ENCODE measurements around the gene GPR39.
A peak's percentile ranks its signal among the peaks of the same experiment; 100 is the strongest.

- TF ChIP-seq POLR2A (IDR thresholded peaks at IDR 0.05) = peak; percentile 52 to 78
- no peak for TF ChIP-seq CTCF (IDR thresholded peaks at IDR 0.05)
Measured at GRCh38 chr2:132415915-132416722, 486 bp upstream of the GPR39 start.

Measured in Peyer's patch (tissue), 4 donors.